Endodermal cell (in vitro differentiated cells): ENCODE data around the gene C9orf78. TPM values are rescaled to one million over a fixed set of nuclear protein-coding genes. Genes with fewer than 3 reads are reported as not detected.

Experiments used
- DNase-seq: peaks from one replicate; pipeline ENCODE4 v3.0.0-alpha.2; 2017
- H3K27ac ChIP-seq: 2 replicates; pipeline ENCODE4 v1.5.1; 2013; ENCODE audit warnings: mild to moderate bottlenecking, low read depth, low read length, moderate library complexity
- H3K27me3 ChIP-seq: 2 replicates; pipeline ENCODE4 v1.6.1; 2013; ENCODE audit warnings: mild to moderate bottlenecking, low read length, moderate library complexity; ENCODE audit not compliant: insufficient read depth, control insufficient read depth, poor library complexity, severe bottlenecking
- H3K36me3 ChIP-seq: 2 replicates; pipeline ENCODE4 v1.7.0; 2013; ENCODE audit warnings: mild to moderate bottlenecking, low read length, moderate library complexity; ENCODE audit not compliant: control insufficient read depth, insufficient read depth
- H3K4me1 ChIP-seq: one replicate; pipeline ENCODE4 v1.7.0; 2013; ENCODE audit warnings: low read length; ENCODE audit not compliant: control insufficient read depth, insufficient read depth
- H3K4me3 ChIP-seq: 2 replicates; pipeline ENCODE4 v1.5.1; 2013; ENCODE audit warnings: mild to moderate bottlenecking, low read length, moderate library complexity
- H3K9ac ChIP-seq: 2 replicates; pipeline ENCODE4 v1.6.1; 2013; ENCODE audit warnings: mild to moderate bottlenecking, low read length, moderate library complexity; ENCODE audit not compliant: poor library complexity, severe bottlenecking; ENCODE audit errors: extremely low read depth
- H3K9me3 ChIP-seq: 2 replicates; pipeline ENCODE4 v1.6.1; 2013; ENCODE audit warnings: mild to moderate bottlenecking, low read length, moderate library complexity; ENCODE audit not compliant: control insufficient read depth
- H3K27ac Mint-ChIP-seq: 2 replicates; pipeline ENCODE4 v1.8.0; 2020; ENCODE audit warnings: mixed read lengths
- H3K27me3 Mint-ChIP-seq: 2 replicates; pipeline ENCODE4 v1.8.0; 2021; ENCODE audit warnings: mild to moderate bottlenecking, mixed read lengths; ENCODE audit not compliant: insufficient read depth
- H3K36me3 Mint-ChIP-seq: 2 replicates; pipeline ENCODE4 v1.8.0; 2020; ENCODE audit warnings: low read depth, mixed read lengths
- H3K4me1 Mint-ChIP-seq: 2 replicates; pipeline ENCODE4 v1.8.0; 2020; ENCODE audit warnings: mixed read lengths
- H3K4me3 Mint-ChIP-seq: 2 replicates; pipeline ENCODE4 v1.8.0; 2020; ENCODE audit warnings: mild to moderate bottlenecking, moderate library complexity, mixed read lengths
- H3K9me3 Mint-ChIP-seq: 2 replicates; pipeline ENCODE4 v1.8.0; 2020; ENCODE audit warnings: mild to moderate bottlenecking, mixed read lengths
- WGBS, 2 experiments: methylation state at CpG; one replicate each; pipeline versions ENCODE4 v1.1.5 to v1.1.7; 2013; ENCODE audit warnings: missing lambda C conversion rate in 2 of 2, mixed read lengths in 1 of 2; ENCODE audit not compliant: insufficient coverage in 1 of 2, insufficient read length in 1 of 2; 5-methylcytosine and 5-hydroxymethylcytosine counted together
- total RNA-seq, 2 donors: library from RNA; stranded (reverse); fragmentation: NEBNext Ultra II Directional in 1 of 2; extraction: Animal tissue kit (Norgen Biotek cat#: 25700) in 1 of 2; gene quantifications; 2 replicates in 1 of 2; 3 replicates in 1 of 2; pipeline ENCODE4 v1.2.1, GENCODE V29; 2021
- TF ChIP-seq, protein P1 (sequence below): fragments of 200-600 bp; sonication (generic); conservative IDR thresholded peaks from 2 replicates; pipeline ENCODE4 v1.5.0; 2021; ENCODE audit warnings: antibody characterized with exemption, mild to moderate bottlenecking

Gene C9orf78
- total RNA-seq, 2 donors from 2014 or later = 29.9 to 34.1 TPM

GRCh38 chr9:129840034-129840433 is 5.0 kb upstream of the C9orf78 start:
- Mint-ChIP-seq H3K9me3 (no peaks in the 10 kb centered on the region), H3K36me3 (peaks cover 7% of the 10 kb centered on the region), H3K27me3 (peaks cover under 1% of the 10 kb centered on the region), H3K27ac (no peak overlapping the region), H3K4me1 (peaks cover 22% of the 10 kb centered on the region), H3K4me3 (no peak overlapping the region)
- 92 to 96% methylated on average over 5 to 8 of the region's 8 CpGs for WGBS, 2 experiments
- H3K27ac ChIP-seq = no peak overlapping the region
- no peak for DNase-seq
- TF ChIP-seq, protein P1, sequence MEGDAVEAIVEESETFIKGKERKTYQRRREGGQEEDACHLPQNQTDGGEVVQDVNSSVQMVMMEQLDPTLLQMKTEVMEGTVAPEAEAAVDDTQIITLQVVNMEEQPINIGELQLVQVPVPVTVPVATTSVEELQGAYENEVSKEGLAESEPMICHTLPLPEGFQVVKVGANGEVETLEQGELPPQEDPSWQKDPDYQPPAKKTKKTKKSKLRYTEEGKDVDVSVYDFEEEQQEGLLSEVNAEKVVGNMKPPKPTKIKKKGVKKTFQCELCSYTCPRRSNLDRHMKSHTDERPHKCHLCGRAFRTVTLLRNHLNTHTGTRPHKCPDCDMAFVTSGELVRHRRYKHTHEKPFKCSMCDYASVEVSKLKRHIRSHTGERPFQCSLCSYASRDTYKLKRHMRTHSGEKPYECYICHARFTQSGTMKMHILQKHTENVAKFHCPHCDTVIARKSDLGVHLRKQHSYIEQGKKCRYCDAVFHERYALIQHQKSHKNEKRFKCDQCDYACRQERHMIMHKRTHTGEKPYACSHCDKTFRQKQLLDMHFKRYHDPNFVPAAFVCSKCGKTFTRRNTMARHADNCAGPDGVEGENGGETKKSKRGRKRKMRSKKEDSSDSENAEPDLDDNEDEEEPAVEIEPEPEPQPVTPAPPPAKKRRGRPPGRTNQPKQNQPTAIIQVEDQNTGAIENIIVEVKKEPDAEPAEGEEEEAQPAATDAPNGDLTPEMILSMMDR = no peak
- H3K4me3 ChIP-seq = no peak overlapping the region
- no peaks in the 10 kb centered on the region for H3K4me1 ChIP-seq
- peaks cover 6% of the 10 kb centered on the region for H3K36me3 ChIP-seq
- no peak overlapping the region for H3K9ac ChIP-seq
- H3K27me3 ChIP-seq = no peaks in the 10 kb centered on the region
- H3K9me3 ChIP-seq = no peaks in the 10 kb centered on the region

DNA sequence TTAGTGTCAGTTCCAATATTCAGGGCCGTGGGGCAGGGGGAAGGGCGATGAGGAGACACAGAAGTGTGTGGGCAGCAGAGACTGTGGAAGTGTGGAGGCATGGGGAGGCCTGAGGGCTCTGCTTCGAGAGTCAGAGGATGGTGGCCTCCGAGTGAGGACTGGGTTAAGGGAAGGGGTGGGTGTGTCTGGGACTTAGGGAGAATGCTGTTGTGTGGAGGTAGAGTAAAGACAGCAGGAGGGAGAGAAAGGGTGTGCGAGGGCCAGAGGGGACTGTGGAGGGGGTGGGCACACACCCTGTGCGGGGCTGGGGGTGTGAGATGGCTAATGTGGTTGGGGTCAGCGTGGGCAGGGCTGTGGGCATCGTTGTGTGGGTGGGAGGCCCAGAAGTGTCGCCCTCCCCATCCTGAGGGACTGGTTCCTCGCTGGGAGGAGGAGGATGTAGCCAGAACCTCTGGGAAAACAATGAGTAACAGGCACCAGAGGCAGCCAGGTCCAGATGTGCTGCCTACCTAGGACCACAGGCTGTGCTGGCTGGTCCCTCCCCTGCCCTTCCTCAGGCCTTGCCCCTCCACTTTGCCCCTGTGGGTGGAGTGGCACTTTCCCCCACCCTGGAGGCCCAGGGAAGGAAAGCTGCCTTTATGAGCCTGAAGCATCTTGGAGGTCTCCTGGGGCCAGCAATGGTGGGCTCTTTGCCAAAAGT is 4.4 kb upstream of the C9orf78 start:
- H3K36me3 Mint-ChIP-seq = peaks cover 7% of the 10 kb centered on the region
- H3K4me3 ChIP-seq = no peak overlapping the region
- H3K27me3 Mint-ChIP-seq = peaks cover 1% of the 10 kb centered on the region
- H3K4me3 Mint-ChIP-seq = no peak overlapping the region
- TF ChIP-seq, protein P1 = no peak
- H3K27ac ChIP-seq = no peak overlapping the region
- DNase-seq = no peak
- no peaks in the 10 kb centered on the region for H3K9me3 ChIP-seq
- H3K9ac ChIP-seq = no peak overlapping the region
- no peaks in the 10 kb centered on the region for H3K27me3 ChIP-seq
- peaks cover 6% of the 10 kb centered on the region for H3K36me3 ChIP-seq
- no peaks in the 10 kb centered on the region for H3K9me3 Mint-ChIP-seq
- H3K4me1 Mint-ChIP-seq = peaks cover 22% of the 10 kb centered on the region
- H3K27ac Mint-ChIP-seq = no peak overlapping the region
- 76 to 82% methylated on average over 2 to 10 of the region's 10 CpGs for WGBS, 2 experiments
- no peaks in the 10 kb centered on the region for H3K4me1 ChIP-seq

GRCh38 chr9:129838707-129839259 is 3.7 kb upstream of the C9orf78 start:
- DNase-seq = no peak
- Mint-ChIP-seq H3K4me1 (peaks cover 27% of the 10 kb centered on the region), H3K27ac (no peak overlapping the region), H3K4me3 (no peak overlapping the region), H3K27me3 (peaks cover 1% of the 10 kb centered on the region), H3K9me3 (no peaks in the 10 kb centered on the region), H3K36me3 (peaks cover 7% of the 10 kb centered on the region)
- Histone ChIP-seq H3K4me1 (no peaks in the 10 kb centered on the region), H3K36me3 (peaks cover 6% of the 10 kb centered on the region), H3K9ac (no peak overlapping the region), H3K4me3 (no peak overlapping the region), H3K27ac (no peak overlapping the region), H3K9me3 (no peaks in the 10 kb centered on the region), H3K27me3 (no peaks in the 10 kb centered on the region)
- TF ChIP-seq, protein P1 = no peak
- 87 to 89% methylated on average over 8 to 12 of the region's 12 CpGs for WGBS, 2 experiments
